ENCODE data around the gene ADAMTS2.

The ADAMTS2 gene

GRCh38 chr5:179118756-179119414, 226.4 kb downstream of the ADAMTS2 start:
- Histone ChIP-seq H3K79me1 (ENCODE audit: low read length) (no peaks in the 10 kb centered on the region), H4K91ac (ENCODE audit: low read depth, low read length) (no peak overlapping the region), H4K8ac (ENCODE audit: low read depth, low read length) (no peak overlapping the region), H3K27me3 (ENCODE audit: insufficient read depth, low read length) (no peaks in the 10 kb centered on the region), H3K27ac (ENCODE audit: low read depth, low read length) (no peak overlapping the region), H3K14ac (ENCODE audit: low read length) (no peak overlapping the region), H3K9ac (ENCODE audit: low read length) (no peak overlapping the region), H3K4me2 (ENCODE audit: low read length) (no peak overlapping the region), H2BK5ac (ENCODE audit: low read depth, low read length, poor library complexity) (no peak overlapping the region), H3K18ac (ENCODE audit: low read length) (no peak overlapping the region), H3K4ac (ENCODE audit: low read depth, low read length) (no peak overlapping the region), H3K23ac (ENCODE audit: low read length) (no peak overlapping the region), H2AK5ac (ENCODE audit: low read length) (no peak overlapping the region), H3K9me3 (ENCODE audit: insufficient read depth, low read depth, low read length) (peaks cover 69% of the 10 kb centered on the region), H2BK120ac (ENCODE audit: insufficient read depth, low read length, poor library complexity) (no peak overlapping the region), H3K36me3 (ENCODE audit: control insufficient read depth in 1 of 2, insufficient read depth in 2 of 2, low read length in 2 of 2) (peaks cover 24 to 28% of the 10 kb centered on the region in 2 experiments), H3K4me3 (ENCODE audit: low read depth, low read length) (no peak overlapping the region), H2BK12ac (ENCODE audit: low read length) (no peak overlapping the region), H4K12ac (ENCODE audit: low read depth, low read length) (no peak overlapping the region), H3K4me1 (ENCODE audit: control insufficient read depth in 1 of 2, insufficient read depth in 2 of 2, low read length in 2 of 2) (no peaks in the 10 kb centered on the region), H3K79me2 (ENCODE audit: control insufficient read depth, insufficient read depth, low read length, poor library complexity) (no peaks in the 10 kb centered on the region), H2AFZ (ENCODE audit: insufficient read depth, low read length, poor library complexity) (no peak overlapping the region)
- WGBS (ENCODE audit: extremely low coverage, insufficient coverage, insufficient read length), result no CpG with 5 or more reads among the region's 10 CpGs
- DNase-seq, result no peak

GRCh38 chr5:179118338-179118737, 226.9 kb downstream of the ADAMTS2 start:
- no peak overlapping the region for H2AK5ac ChIP-seq (ENCODE audit: low read length)
- H2BK120ac ChIP-seq (ENCODE audit: insufficient read depth, low read length, poor library complexity), result no peak overlapping the region
- no peak overlapping the region for H2BK12ac ChIP-seq (ENCODE audit: low read length)
- H3K9me3 ChIP-seq (ENCODE audit: insufficient read depth, low read depth, low read length), result peaks cover 70% of the 10 kb centered on the region
- no peak overlapping the region for H4K91ac ChIP-seq (ENCODE audit: low read depth, low read length)
- no peak overlapping the region for H3K4ac ChIP-seq (ENCODE audit: low read depth, low read length)
- no peak overlapping the region for H3K4me2 ChIP-seq (ENCODE audit: low read length)
- no peak overlapping the region for H3K27ac ChIP-seq (ENCODE audit: low read depth, low read length)
- H3K79me1 ChIP-seq (ENCODE audit: low read length), result no peaks in the 10 kb centered on the region
- H3K4me3 ChIP-seq (ENCODE audit: low read depth, low read length), result no peak overlapping the region
- no peak overlapping the region for H4K12ac ChIP-seq (ENCODE audit: low read depth, low read length)
- peaks cover 28 to 30% of the 10 kb centered on the region in 2 experiments for H3K36me3 ChIP-seq (ENCODE audit: control insufficient read depth in 1 of 2, insufficient read depth in 2 of 2, low read length in 2 of 2)
- no peak overlapping the region for H3K14ac ChIP-seq (ENCODE audit: low read length)
- no peaks in the 10 kb centered on the region for H3K27me3 ChIP-seq (ENCODE audit: insufficient read depth, low read length)
- no peak overlapping the region for H3K9ac ChIP-seq (ENCODE audit: low read length)
- H2AFZ ChIP-seq (ENCODE audit: insufficient read depth, low read length, poor library complexity), result no peak overlapping the region
- H3K4me1 ChIP-seq (ENCODE audit: control insufficient read depth in 1 of 2, insufficient read depth in 2 of 2, low read length in 2 of 2), result no peaks in the 10 kb centered on the region
- H4K8ac ChIP-seq (ENCODE audit: low read depth, low read length), result no peak overlapping the region
- H3K79me2 ChIP-seq (ENCODE audit: control insufficient read depth, insufficient read depth, low read length, poor library complexity), result no peaks in the 10 kb centered on the region
- WGBS (ENCODE audit: extremely low coverage, insufficient coverage, insufficient read length), result no CpG with 5 or more reads among the region's 4 CpGs
- no peak overlapping the region for H3K23ac ChIP-seq (ENCODE audit: low read length)
- no peak overlapping the region for H2BK5ac ChIP-seq (ENCODE audit: low read depth, low read length, poor library complexity)
- H3K18ac ChIP-seq (ENCODE audit: low read length), result no peak overlapping the region
- no peak for DNase-seq

DNA sequence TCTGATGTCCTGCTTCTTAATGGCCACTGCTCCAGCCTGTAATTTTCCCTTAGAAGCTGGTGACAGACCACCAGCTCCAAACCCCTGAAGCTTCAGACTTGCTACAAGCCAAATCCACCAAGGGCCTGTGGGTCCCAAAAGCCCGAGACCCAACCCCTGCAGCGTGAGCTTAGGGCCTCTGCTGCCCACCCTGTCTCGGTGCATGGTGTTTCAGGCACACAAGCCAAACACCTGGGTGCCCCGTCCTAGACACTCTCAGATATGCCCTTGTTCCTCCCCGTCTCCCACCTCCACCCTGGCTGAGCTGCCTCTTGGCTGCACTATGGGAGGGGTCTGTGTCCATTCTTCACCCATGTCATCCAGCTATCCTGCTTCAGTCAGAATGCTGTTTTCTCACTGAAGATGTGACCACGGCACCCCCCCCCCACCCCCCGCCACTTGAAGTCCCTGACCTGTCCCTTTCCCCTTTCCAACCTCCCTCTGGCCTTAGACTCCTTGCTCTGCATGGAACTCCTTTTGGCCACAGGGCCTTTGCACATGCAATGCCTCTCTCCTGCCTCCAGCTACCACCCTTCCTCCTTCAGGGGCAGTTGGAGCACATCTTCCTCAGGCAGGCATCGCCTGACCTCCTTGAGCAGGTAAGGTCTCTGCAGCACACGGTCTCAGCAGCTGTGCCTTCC, 229.3 kb downstream of the ADAMTS2 start:
- no peak overlapping the region for H4K8ac ChIP-seq (ENCODE audit: low read depth, low read length)
- no peaks in the 10 kb centered on the region for H3K27me3 ChIP-seq (ENCODE audit: insufficient read depth, low read length)
- H2BK12ac ChIP-seq (ENCODE audit: low read length), result no peak overlapping the region
- H3K9ac ChIP-seq (ENCODE audit: low read length), result no peak overlapping the region
- no peak overlapping the region for H3K4ac ChIP-seq (ENCODE audit: low read depth, low read length)
- no peak overlapping the region for H3K27ac ChIP-seq (ENCODE audit: low read depth, low read length)
- no peaks in the 10 kb centered on the region for H3K79me2 ChIP-seq (ENCODE audit: control insufficient read depth, insufficient read depth, low read length, poor library complexity)
- H3K36me3 ChIP-seq (ENCODE audit: control insufficient read depth in 1 of 2, insufficient read depth in 2 of 2, low read length in 2 of 2), result peaks cover 11 to 12% of the 10 kb centered on the region in 2 experiments
- no peaks in the 10 kb centered on the region for H3K79me1 ChIP-seq (ENCODE audit: low read length)
- H3K23ac ChIP-seq (ENCODE audit: low read length), result no peak overlapping the region
- no peak overlapping the region for H2BK5ac ChIP-seq (ENCODE audit: low read depth, low read length, poor library complexity)
- no peak overlapping the region for H3K14ac ChIP-seq (ENCODE audit: low read length)
- H3K9me3 ChIP-seq (ENCODE audit: insufficient read depth, low read depth, low read length), result peaks cover 58% of the 10 kb centered on the region
- no peak overlapping the region for H3K4me3 ChIP-seq (ENCODE audit: low read depth, low read length)
- H3K18ac ChIP-seq (ENCODE audit: low read length), result no peak overlapping the region
- no peak overlapping the region for H2BK120ac ChIP-seq (ENCODE audit: insufficient read depth, low read length, poor library complexity)
- no peaks in the 10 kb centered on the region for H3K4me1 ChIP-seq (ENCODE audit: control insufficient read depth in 1 of 2, insufficient read depth in 2 of 2, low read length in 2 of 2)
- no CpG with 5 or more reads among the region's 9 CpGs for WGBS (ENCODE audit: extremely low coverage, insufficient coverage, insufficient read length)
- no peak overlapping the region for H4K91ac ChIP-seq (ENCODE audit: low read depth, low read length)
- H4K12ac ChIP-seq (ENCODE audit: low read depth, low read length), result no peak overlapping the region
- DNase-seq, result no peak
- H3K4me2 ChIP-seq (ENCODE audit: low read length), result no peak overlapping the region
- H2AFZ ChIP-seq (ENCODE audit: insufficient read depth, low read length, poor library complexity), result no peak overlapping the region
- no peak overlapping the region for H2AK5ac ChIP-seq (ENCODE audit: low read length)

- Histone ChIP-seq H3K4me1 (ENCODE audit: control insufficient read depth in 1 of 2, insufficient read depth in 2 of 2, low read length in 2 of 2) (no peaks in the 10 kb centered on the region), H3K79me2 (ENCODE audit: control insufficient read depth, insufficient read depth, low read length, poor library complexity) (no peaks in the 10 kb centered on the region), H3K9ac (ENCODE audit: low read length) (no peak overlapping the region), H2BK120ac (ENCODE audit: insufficient read depth, low read length, poor library complexity) (no peak overlapping the region), H3K36me3 (ENCODE audit: control insufficient read depth in 1 of 2, insufficient read depth in 2 of 2, low read length in 2 of 2) (peaks cover 6 to 10% of the 10 kb centered on the region in 2 experiments), H3K4me2 (ENCODE audit: low read length) (no peak overlapping the region), H3K4me3 (ENCODE audit: low read depth, low read length) (no peak overlapping the region), H4K8ac (ENCODE audit: low read depth, low read length) (no peak overlapping the region), H4K91ac (ENCODE audit: low read depth, low read length) (no peak overlapping the region), H2AFZ (ENCODE audit: insufficient read depth, low read length, poor library complexity) (no peak overlapping the region), H4K12ac (ENCODE audit: low read depth, low read length) (no peak overlapping the region), H3K23ac (ENCODE audit: low read length) (no peak overlapping the region), H3K27me3 (ENCODE audit: insufficient read depth, low read length) (no peaks in the 10 kb centered on the region), H2BK12ac (ENCODE audit: low read length) (no peak overlapping the region), H3K14ac (ENCODE audit: low read length) (no peak overlapping the region), H2BK5ac (ENCODE audit: low read depth, low read length, poor library complexity) (no peak overlapping the region), H3K9me3 (ENCODE audit: insufficient read depth, low read depth, low read length) (peaks cover 53% of the 10 kb centered on the region), H3K18ac (ENCODE audit: low read length) (no peak overlapping the region), H2AK5ac (ENCODE audit: low read length) (no peak overlapping the region), H3K79me1 (ENCODE audit: low read length) (no peaks in the 10 kb centered on the region), H3K27ac (ENCODE audit: low read depth, low read length) (no peak overlapping the region), H3K4ac (ENCODE audit: low read depth, low read length) (no peak overlapping the region)
- DNase-seq, result no peak
- WGBS (ENCODE audit: extremely low coverage, insufficient coverage, insufficient read length), result no CpG with 5 or more reads among the region's 5 CpGs
Observed at GRCh38 chr5:179115307-179115706, 230.0 kb downstream of the ADAMTS2 start.
